Fibroblast of skin of right quadriceps (primary cell): ENCODE measurements around the gene WBP2.

Experiments
- DNase-seq: peaks from one replicate; pipeline ENCODE4 v3.0.0-alpha.2; 2013

The WBP2 gene

DNA sequence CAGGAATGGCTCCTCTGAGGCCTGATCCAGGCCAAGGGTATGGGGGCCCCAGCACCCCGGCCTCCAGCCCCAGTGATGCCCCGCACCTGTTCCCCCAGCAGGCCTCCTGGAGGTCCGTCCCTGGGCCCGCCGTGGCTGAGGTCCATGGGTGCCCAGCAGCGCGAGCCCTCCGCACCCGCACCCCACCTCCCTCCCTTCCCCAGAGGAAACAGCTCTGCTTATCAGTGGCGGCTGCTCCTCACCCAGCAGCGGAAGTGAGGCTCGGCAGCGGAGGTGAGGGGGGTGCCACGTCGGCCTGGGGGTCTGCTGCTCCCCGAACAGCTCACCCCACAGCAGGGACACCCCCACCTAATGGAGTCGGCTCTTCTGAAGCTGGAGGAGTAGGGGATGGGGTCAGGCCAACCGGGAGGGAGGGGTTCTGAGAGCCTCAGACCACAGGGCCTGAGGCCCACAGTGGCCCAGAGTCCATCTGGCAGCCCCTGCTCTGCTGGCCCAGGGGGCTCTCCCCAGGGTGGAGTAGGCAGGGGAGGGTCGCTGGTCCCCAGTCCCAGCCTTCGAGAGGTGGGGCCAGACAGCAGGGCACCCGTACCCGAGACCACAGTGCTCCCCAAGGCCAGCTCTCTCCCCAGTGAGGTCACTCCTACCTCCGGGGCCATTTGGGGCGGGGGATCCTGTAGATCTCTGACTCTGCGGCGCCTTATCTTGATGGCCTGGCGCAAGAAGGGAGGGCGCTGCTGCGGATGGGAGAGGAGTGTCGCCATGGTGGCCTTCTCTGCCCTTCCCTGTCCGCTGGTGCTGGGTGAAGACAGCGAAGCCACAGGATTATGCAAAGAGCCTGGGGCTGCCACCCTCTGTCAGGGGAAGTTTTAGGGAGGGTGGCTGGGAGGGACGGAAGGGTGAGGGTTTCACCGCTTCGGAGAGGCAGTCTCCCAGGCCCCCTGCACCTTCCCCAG lies 11.3 kb downstream of the WBP2 start, which contains the start of gene UNC13D:
Gene UNC13D (minus strand): TSS at position 828 of the 953 bp plus-strand sequence. CDS start 67 bp downstream, at position 761.
- no peak for DNase-seq

DNA sequence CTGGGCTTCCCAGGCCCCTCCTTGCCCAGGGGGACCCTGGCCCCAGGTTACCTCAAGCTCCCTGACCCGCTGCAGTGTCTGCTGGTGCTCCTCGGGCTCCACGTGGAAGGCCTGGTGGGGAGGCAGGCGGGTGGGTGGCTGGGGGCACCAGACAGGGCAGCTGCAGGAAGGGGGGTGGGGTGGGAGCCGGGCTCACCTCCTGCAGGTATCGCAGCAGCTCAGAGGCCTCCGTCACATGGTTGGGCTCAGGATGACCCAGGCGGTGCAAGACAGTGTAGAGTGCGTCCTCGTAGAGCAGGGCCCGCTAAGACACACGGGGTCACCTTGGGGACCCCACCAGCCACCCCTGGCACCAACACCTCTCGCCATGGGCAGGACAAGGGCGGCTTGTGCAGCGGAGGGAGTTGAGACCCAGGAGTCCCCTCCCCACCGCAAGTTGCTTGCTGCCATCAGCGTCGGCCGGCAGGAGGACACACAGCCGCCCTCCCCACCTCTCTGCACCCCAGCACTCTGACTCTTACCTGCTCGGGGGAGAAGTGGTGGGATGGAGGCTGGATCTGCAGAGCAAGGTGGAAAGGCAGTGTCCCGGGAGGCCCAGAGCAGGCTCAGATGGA lies 12.1 kb downstream of the WBP2 start:
- DNase-seq, result no peak

DNA sequence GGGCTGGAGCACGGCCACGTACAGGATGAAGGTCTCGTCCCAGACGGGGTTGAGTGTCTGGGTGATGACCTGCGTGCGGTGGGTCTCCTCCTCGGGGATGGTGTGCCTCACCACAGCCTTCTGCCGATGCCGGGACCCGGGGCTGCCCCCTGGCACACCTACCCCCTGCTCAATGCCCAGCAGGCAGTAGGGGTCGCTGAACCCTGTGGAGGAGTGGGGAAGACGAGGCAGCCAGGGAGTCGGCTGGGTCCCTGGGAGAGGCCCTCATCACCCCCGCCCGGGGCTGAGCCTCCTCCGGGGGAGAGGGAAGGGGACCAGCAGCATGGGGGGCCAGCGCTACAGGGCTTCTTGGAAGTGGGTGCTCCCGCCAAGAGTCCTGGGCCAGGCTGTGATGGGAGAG lies 12.7 kb downstream of the WBP2 start:
- no peak for DNase-seq

DNA sequence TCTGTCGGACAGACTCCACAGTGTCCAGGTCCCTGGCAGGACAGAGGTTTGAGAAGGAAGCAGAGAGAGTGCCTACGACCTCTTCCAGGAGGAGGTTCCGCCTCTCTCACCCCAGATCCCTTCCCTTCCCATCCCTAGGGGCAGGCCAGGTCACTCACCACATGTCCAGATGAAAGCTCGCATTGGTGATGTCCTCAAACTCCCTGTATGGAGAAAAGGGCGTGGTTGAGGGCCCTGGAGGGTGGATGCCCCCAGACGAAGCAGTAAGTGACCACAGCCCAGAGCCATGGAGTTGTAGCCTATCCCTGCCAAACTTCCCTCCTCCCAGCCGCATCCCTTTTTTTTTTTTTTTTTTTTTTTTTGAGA lies 14.4 kb downstream of the WBP2 start:
- DNase-seq, result no peak

DNA sequence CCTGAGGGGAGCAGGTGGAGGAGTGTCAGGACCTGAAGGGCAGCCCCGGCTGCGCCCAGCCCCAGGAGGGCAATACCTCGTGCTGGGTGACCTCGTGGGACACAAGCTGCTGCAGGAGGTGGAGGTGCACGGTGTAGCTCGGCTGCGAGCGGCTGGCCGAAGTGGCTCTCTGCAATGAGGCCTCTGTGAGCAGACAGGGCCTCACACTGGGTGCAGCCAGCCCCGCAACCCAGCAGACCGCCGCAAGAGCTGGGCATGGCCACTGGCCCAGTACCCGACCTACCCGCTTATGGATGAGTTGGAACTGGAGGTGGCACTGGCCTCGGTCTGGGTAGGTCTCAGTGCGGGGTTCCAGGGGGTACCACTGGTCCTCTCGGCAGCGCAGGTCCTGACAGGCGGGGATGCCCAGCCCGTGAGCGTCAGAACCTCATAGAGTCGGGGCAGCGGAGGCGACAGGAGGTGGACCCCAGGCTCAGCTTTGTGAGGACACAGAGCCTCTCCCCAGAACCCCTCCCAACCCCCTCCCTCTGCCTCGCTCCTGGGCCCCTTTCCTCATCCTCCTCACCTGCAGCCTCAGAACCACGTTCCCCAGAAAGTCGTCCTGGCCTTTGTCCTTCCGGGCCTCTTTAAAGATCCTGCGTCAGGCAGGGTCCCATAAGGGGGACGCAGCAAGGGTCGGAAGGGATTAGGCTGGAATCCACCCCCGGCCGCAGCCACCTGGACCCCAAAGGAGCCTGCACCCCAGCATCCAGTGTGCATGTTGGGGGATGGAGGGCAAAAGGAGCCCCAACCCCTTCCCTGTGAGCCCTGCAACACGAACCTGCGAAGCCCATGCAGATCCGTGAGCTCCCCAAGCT lies 15.0 kb downstream of the WBP2 start:
- no peak for DNase-seq

DNA sequence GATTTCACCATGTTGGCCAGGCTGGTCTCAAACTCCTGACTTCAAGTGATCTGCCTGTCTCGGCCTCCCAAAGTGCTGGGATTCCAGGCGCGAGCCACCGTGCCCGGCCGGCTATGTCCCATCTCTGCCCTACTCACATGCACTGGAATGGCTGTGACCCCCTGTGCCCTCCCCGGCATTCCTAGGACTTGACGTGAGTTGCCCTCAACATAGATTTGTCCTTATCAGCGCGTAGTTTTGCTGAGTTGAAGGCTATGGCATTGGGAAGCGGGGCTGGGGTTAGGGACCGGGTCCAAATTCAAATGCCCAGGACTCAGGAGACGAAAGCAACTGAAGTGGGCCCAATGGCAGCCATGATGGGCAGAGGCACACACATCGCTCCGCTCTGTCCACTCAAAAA lies 16.7 kb downstream of the WBP2 start:
- DNase-seq, result no peak

DNA sequence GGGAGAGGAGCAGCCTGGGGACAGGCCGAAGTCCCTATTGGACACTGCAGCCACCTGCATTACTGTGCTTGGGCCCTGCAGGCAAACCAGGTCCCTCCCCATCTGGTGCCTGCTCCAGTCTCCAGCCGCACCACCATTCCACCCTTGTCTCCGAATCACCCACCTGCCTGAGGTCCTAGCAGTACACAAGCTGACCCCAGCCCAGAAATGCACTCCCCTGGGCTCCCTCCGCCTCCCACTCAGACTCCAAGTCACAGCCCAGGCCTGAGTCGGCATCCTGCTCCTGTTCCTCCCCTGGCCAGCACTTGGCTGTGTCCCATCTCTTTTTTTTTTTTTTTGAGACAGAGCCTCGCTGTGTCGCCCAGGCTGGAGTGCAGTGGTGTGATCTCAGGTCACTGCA lies 17.2 kb downstream of the WBP2 start:
- DNase-seq, result no peak

DNA sequence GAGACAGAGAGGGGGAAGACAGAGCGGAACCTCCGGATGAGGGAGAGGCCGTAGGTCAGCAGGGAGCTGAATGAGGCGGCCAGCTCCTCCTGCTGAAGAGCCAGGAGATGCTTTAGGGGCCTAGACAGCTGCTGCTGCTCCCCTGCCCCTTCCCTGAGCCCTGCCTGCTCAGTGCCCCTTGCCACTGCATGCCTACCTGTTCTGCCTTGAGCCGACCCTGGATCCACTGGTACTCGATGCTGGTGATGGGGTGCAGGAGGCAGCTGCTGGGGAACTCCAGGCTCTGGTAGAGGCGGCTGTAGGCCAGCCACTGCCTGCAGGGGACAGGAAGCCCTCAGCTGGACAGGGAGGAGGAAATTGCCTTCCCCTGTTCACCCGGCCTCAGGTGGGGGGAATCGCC lies 18.5 kb downstream of the WBP2 start:
- DNase-seq, result no peak

DNA sequence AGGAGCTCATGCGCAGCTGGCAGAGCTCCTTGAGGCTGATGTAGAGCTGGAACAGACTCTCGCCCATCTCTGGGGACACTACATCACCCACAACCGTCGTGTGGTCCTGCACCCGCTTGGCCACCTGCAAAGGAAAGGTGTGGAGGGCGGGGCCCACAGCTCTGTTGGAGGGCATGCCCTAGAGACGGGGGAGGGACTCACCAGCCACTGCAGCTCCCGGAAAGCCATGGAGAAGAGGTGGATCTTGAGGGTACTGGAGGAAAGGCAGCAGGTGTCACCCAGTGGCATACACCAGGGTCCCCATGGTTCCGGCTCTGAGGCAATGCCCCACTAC lies 19.5 kb downstream of the WBP2 start:
- DNase-seq, result no peak

DNA sequence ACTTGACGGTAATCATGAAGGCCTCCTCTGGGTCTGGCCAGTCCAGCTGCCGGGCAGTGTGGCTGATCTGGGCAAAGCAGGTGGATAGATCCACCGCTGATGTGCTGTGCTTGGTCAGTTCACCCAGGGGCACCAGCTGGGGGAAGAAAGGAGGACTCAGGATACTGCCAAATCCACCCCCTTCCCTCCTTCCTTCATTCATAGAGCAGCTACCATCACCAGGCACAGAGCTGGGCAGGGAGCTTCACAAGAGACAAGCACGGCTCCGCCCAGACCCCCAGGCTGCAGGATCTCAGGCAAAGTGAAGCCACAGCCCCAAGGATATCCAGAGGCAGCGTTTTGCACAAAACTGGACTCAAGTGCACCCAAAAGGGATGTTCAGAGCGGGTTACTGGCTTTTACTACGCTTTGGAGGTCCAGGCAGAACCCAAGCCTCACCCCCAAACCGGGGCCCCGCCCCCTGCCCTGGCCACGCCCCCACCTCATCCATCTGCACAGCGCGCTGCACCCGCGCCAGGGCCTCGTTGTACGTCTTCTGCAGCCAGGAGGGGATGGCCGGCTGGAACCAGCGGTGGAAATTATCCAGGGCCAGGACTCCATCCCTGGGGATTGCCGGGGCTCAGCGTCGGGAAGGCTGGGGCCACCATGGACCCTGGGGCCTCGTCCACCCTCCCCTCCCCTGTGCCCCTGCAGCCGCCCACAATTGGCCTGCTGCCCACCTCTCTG lies 20.0 kb downstream of the WBP2 start:
- DNase-seq, result no peak

DNA sequence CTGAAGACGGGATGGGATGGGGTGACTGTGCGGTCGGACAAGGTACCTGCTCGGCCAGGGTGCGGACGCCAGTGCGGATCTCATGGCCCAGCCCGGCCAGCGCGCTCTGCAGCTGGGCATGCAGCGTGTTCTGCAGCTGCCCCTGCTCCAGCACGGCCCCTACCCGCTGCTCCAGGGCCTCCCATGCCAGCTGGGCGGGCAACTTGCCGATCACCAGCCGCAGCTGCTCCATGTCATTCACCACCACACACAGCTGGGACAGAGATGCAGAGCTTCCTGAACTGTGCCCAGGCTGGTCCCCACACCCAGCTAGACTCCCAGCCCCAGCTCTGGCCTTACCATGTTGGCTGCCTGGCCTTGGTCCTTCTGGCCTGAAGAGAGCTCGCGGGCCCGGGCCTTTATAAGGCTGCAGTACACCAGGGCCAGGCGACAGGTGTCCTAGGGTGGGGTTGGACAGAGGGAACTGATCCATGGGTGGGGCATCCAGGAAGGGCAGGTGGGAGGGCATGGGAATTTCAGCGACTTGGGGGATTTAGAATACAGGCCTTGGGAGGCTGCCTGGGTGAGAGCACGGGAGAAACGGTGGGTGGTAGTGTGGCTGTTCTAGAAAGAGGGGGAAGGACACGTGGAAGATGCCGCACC lies 20.7 kb downstream of the WBP2 start:
- DNase-seq, result no peak

DNA sequence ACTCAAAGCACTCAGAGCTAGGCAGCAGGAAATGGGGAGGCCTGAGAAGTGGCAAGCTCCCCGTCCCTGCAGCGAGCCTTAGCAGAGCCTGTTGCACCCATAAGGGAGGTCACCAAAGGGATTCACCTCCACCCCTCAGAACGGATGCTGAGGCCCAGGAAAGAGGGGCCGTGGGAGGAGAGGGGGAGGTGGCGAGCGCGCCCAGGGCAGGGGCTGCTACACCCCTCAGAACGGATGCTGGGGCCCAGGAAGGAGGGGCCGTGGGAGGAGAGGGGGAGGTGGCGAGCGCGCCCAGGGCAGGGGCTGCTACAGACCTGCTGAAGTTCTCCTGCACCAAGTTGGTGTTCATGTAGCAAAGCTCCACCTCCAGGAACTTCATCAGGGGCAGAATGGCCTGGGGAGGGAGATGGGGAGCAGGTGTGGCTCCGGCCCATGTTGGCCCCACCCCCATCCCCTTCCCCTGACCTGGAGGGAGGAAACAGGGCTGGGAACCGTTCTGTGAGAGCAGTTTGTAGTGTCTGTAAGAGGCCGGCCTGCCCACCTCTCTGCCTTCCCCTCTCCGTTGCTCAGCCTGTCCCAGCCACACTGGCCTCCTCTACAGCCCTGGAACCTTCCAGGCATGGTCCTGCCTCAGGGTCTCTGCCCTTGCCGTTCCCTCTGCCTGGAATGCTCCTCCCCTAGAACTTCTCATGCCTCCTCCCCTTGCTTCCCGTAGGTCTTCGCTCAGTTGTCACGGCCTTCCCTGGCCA lies 22.3 kb downstream of the WBP2 start:
- DNase-seq, result no peak

DNA sequence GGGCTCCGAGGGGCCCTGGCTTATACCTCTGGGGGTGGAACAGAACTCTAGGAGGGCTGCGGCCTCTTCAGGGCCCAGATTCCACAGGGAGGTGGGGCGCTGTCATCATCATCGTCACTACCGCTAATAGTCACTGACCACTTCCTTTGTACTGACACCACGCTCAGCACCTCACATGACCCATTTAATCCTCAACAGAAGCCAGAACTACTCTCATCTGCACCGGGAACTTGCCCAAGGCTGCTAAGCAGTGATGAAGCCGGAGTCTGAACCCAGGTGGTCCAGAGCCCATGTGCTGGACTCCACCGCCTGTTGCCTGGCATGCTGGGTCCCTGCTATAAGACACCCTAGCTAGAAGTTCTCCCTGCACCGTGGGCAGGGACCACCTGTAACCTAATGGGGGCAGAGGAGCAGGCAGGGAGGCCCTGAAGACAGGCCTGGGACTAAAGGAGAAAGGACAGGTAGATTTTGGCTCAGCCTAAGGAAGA lies 22.9 kb downstream of the WBP2 start:
- DNase-seq, result peak; percentile 59

DNA sequence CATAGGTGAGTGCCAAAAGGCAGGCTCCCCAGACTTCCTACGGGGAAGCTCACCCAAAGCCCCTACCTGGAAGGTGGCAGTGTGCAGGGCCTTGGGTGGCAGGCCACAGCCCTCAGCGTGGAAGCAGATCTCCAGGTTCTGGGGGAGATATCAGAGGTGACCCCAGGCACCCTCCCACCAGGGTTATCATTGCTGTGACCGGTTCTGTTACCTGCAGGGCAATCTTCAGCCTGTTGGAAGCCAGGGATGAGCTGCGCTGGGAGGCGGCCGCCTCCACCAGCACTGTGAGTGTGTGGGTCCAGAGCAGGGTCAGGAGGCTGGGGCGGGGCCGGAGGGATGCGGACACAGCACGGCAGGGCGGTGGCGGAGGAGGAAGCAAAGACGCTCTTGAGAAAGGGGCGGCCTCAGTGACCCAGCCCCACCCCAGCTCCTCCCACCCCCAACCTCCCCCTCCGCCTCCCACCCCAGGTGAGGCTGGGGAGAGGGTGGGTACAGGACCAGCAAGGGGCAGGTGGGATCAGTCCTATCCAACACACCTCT lies 24.0 kb downstream of the WBP2 start:
- DNase-seq, result no peak

DNA sequence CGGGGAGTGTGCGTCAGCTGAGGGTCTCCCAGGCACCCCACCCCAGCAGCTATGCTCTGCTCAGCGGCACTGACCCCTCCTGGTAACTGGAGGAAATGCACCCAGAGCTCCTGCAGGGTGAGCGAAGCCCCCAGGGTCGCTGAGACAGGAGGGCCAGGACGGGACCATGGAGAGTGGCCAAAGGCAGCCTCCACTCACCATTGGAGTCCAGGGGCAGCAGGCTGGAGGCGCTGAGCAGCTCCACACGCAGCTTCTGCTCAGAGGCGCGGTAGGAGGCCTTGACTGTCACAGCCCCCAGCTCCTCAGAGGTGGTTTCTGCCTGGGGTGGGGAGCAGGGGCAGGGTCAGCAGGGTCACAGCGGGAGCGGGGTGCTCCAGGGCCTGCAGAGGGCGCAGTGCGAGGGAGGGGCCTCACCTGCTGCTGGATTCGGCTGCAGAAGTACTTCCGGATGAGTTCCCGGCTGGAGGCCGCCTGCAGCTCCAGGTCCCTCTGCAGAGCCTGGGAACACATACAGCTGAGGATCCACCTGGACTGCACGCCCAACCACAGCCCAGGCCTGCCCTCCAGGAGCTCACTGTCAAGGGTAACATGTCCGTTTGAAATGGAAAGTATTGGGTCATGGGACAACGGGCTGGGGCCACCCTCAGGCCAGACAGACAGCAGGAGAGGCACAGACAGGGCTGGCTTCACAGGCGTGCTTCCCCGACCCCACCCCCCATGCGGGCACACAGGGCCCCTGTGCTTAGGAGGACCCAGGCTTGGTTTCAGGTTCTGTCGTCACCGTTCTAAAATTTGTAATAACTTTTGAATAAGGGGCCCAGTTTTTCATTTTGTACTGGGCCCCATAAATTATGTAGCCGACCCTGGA lies 24.7 kb downstream of the WBP2 start:
- no peak for DNase-seq

DNA sequence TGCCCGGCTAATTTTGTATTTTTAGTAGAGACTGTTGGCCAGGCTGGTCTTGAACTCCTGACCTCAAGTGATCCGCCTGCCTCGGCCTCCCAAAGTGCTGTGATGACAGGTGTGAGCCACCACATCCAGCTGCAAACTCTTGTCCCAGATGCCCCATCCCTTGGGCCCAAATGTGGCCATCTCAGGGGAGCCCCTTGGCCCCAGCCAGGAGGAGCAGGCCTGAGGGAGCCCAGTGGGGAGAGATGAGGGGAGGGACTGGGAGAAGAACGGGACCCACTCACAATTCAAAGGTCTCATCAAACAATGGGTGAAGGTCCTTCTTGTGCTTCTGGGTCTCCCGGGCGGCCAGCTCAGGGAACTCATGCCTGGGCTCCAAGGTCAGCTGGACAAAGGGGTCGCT lies 25.4 kb downstream of the WBP2 start:
- DNase-seq, result no peak

DNA sequence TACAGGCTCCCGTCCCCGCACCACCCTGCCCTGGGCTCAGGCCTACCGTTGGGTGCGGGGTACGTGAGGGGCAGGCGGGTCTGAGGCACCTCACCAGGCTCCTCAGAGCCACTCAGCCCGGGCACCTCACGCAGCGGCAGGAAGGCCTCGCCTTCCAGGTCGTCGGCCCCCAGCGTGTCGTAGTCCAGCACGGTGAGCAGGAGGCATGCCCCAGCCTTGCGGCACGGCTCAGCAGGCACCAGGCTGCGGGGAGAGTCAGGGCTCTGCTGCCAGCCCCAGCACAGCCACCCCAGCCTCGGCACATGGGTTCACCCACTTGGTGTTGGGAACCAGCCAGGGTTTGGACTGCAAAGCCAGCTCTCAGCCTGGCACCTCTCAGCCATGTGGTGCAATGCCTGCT lies 26.4 kb downstream of the WBP2 start:
- DNase-seq, result no peak

DNA sequence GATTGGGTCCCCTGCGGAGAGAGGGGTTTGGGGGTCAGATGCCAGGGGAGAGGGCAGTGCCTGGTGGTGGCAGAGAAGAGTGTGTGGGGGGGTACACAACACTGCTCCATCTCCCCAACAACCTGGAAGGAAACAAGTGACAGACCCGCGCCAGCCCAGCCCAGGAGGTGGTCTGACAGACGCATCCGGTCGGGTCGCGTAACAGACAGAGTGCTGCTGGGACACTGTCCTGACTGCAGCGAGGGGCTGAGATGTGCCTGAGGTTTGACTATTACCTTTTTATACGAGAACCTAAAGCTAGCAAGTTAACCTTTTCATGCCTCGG lies 27.1 kb downstream of the WBP2 start:
- DNase-seq, result no peak

DNA sequence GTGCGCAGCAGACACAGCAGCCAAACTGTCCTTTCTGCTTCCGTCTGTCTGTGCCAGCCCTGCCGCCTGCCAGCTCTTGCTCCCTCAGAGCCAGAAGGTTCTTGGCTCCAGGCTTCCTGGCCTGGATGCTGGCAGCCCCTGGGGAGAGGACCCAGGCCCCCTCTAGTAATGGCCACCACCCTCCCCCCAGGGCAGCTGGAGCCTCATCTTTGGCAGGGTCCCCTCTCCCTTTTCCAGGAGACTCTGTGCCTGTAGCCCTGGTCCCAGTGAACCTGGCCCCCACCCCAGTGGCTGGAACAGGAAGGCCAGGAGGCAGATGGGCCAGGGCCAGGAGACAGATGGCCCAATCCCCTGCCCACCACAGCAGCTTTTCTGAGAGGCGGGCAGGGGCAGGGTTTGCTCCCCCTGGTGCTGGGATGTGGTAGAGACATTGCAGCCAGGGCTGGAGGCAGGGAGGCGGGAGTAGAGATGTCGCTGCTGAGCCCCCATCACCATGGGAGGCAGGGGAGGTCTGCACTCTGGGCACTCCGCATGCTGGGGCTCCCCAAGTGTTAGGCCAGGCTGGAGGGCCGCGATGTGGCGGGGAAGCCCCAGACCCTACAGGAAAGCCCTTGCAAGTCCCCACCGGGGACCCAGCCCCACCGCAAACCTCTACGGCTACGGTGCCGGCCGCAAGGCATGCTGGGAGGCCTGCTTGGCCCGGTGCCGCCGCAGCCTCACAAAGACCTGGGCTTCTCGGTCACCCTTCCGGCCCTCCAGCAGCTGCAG lies 27.6 kb downstream of the WBP2 start:
- DNase-seq, result peak; percentile 63
